GM21360 (cell line): ENCODE measurements around the gene ADSS2.

ENCODE experiments used
- ATAC-seq: cut with Tn5 transposase; IDR thresholded peaks from one replicate; pipeline ENCODE4 v1.9.1; 2021; ENCODE audit warnings: mild to moderate bottlenecking, moderate library complexity; ENCODE audit not compliant: unreplicated experiment

ADSS2 gene

GRCh38 chr1:244447024-244447423, 4.7 kb downstream of the ADSS2 start:
- ATAC-seq, result no peak

DNA sequence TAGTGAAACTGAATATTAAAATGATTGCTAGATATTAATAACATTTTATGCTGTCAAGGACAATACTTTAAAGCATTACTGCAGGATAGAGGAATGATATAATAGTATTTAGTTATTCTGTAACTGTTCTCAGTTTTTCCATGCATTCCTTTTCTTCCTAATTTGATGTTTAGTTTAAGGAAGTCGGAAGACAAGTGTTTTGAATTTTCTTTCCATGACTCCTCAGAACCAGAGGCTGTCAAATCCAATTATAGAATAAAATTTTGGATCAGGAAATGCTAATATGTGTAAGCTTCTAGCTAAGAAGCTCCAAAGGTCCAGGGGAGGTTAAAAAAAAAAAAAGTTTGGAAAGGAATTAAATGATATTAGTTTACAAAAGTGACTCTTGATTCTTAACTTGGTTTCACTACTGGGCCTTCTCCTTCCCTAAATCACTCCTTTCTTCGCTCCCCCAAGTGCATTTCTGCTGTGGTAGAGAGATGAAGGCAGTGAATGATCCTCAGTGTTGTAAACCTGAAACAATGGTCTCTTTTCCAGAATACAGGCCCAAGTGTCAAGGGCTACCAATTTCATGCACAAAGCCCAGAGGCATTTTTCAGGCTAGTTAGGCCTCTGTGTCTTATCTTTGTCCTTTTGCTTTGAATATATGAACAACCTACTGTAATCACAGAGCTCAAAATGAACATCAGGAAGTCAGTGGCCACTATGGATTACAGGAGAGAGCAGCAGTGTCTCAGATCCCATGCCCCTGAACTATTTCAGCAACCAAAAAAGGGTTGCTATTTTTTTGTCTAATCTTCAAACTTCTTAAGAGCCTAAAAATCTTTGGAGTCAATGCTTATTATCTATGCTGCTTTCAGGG, 6.2 kb downstream of the ADSS2 start:
- ATAC-seq, result no peak

DNA sequence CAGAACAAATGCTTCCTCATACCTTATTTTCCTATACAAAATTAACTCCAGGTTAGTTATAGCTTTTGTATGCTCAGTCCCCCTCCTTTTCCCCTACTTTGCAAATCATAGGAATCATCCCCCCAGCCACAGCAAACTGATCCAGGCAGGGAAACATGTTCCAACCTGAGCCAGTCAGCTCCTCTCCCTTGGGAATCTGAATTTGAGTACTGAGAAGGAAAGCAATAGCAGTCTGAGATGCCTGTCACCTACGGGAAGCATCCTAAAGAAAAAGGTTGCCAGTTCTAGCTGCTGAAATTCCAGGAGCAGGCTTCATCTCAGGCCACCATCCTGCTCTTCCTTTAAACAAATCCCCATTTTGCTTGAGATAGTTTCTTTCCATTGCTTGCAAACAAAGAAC, 6.9 kb downstream of the ADSS2 start:
- no peak for ATAC-seq

DNA sequence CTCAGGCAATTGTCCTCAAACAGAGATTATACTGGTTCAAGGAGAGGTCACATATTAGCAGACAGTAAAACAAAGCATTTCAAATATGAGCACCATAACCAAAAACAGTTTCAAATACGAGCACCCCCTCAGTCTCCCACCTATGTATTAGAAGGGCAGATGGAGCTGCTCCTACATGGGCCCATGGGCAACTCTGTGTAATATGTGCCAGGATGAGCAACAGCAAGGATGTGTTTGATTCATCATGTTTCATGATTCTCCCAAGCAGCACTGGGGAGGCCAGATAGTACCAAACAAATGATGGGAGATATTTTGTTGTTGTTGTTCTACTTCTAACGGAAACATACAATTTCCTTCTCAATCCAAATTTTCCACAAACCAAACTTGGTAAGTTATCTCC, 8.9 kb downstream of the ADSS2 start:
- ATAC-seq, result no peak

DNA sequence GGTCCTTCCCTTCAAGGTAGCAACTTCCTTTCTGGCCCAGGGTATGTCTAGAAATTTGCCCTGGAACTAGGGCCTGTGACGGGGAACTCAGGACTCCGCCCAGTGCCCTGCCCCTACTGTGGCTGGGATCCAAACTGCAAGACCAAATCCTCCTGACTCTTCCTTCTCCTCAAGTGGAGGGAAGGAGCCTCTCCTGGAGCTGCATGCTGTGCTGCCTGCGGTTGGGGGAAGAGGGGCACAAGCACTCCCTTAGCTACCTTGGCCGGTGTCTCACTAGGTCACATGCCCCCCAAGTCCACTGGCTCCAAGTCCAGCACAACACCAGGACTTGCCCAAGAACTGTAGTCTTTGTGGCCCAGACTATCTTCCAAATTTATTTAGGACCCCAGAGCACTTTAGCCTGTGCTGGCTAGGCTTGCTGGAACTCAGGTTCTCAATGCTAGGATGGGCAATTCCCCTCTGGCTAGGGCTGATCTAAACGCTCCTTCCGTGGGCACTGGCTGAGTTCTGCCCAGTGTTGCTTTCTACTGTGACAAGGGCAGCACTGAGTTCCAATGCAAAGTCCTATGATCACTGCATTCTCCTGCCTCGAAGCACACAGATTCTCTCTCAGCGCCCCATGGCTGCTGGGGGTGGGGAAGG, 12.2 kb downstream of the ADSS2 start:
- ATAC-seq, result no peak

DNA sequence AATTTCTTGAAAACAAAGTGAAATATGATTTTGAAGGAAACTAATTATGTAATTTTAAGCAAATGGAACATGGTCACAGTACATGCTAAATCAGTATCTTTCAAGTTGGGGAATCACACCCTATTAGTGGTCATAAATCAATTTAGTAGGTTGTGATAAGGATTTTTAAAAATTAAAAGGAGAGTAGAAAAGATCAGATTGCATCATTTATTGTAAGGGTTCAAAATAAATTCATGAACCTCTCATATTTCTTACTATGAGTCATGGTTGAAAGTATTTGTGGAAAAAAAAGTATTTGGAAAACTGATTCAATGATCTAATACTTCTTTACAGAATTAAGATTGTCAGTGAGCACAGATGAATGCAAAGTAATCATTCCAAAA, 14.6 kb downstream of the ADSS2 start:
- ATAC-seq, result no peak

DNA sequence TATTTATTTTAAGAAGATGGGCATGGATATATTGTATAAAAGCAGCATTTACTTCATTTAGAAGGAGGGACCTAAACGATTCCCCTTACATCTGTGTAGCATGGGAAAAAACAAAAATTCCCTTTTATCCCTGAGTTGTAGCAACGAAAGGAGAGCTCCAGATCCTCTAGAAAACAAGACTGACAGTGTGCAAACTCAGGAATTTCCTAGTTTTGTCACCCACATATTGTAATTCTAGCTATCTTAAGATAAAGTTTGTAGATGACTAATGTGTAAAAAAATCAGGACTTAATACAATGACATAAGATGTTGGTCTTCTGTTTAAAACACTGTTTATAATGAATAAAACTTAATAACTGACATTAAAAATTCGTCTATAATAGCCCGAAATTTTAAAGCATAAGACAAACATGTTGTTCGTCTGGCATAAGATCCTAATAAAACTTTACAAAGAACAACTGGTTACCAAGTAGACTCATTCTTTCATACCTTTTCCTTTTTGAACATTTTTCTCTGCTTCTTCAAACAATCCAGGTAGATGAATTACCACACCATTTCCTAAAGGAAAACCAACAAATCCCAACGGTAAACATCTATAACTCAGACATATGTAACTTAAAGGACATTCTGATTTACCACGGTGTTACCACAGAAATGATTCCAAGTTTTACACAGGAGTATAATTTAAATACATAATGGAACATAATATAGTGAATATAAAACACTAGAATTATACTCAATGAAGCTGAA, 15.2 kb downstream of the ADSS2 start:
- no peak for ATAC-seq

- ATAC-seq, result no peak
Measured at GRCh38 chr1:244435562-244436205, 16.0 kb downstream of the ADSS2 start.

DNA sequence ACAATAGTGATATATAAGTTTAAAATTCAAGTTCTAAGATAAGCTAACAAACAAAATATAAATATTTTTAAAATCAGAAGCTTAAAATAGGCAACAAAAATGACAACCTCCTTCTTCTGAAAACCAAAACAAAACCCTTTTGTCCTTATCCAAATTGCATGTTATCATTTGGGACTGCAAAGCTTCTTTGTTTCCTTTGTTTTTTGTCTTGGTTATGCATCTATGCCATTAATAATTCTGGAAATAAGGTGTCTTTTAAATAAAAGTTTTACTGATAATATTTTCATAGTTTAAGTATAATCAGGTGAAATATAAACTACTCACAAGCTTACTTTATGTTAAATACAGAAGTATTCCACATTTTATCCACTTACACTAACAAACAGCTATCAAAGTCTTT, 20.5 kb downstream of the ADSS2 start:
- ATAC-seq, result no peak

- no peak for ATAC-seq
Measured at GRCh38 chr1:244429818-244430217, 21.9 kb downstream of the ADSS2 start.

DNA sequence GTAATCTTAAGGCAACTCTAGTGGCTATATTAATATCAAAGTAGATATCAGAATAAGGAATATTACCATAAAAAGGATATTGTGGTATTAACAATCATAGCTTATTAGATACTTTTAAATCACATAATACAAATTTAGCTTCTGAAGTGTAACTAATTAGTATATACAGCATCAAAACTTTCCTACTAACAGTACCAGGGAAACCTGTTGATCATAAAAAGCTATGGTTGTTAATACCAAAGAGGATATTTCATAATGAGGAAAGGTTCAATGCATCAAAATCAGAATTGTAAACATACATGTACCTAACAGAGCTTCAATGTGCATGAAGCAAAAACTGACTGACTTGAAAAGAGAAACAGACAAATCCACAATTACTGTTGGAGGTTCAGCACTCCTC, 24.1 kb downstream of the ADSS2 start:
- ATAC-seq, result no peak

DNA sequence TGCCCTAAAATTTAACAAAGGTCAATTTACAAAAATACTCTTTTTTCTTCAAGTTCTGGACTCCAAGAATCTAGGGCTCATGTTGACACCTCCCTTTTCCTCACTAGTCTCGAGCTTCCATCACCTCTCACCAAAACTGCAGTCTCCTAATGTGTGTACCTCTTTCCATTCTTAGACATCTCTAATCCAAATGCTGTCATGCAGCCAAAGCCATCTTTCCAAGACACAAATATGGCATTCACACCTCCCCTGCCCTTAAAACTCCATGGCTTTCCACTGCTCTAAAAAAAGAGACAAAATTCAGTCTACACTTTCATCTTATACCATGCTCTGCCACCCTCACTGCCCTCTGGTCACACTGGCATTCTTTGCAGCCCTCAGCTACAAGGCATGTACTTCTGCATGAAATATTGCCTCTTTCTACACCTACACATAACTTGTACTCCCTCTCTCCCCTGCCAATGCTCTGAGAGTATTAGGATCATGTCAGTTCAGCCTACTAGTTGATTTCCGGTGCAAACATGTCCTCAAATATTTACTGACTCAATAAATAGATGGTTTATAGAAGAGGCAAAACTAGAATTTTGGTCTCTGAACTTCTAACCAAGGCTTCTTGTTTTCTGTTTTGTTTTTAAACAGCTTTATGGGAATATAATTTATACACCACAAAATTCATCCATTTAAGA, 26.9 kb downstream of the ADSS2 start:
- ATAC-seq, result no peak

GRCh38 chr1:244422174-244422573, 29.5 kb downstream of the ADSS2 start:
- no peak for ATAC-seq

- ATAC-seq, result no peak
Measured at GRCh38 chr1:244419024-244419423, 32.7 kb downstream of the ADSS2 start.

- ATAC-seq, result no peak
Measured at GRCh38 chr1:244414543-244414942, 37.2 kb downstream of the ADSS2 start.

- ATAC-seq, result no peak
Measured at GRCh38 chr1:244413736-244414135, 38.0 kb downstream of the ADSS2 start.

DNA sequence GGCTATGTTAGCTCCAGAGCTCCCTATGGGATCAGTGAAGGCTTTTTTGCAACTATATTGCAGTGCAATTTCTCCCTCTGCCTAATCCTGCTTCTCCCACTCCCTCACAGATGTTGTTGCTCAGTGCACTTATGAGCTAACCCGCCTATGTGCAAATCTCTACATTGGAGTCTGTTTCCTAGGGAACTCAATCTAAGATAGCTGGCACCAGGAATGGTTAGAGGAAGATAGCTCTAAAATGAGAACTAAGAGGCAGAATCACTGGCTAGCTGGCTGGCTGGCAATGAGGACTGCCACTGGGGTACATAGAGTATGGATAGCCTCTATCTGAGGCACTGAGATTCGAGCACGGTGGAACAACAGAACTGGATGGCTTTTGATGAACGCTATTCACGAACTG, 39.5 kb downstream of the ADSS2 start:
- no peak for ATAC-seq

- peak; percentile 63 for ATAC-seq
Measured at GRCh38 chr1:244409701-244410100, 42.0 kb downstream of the ADSS2 start.

DNA sequence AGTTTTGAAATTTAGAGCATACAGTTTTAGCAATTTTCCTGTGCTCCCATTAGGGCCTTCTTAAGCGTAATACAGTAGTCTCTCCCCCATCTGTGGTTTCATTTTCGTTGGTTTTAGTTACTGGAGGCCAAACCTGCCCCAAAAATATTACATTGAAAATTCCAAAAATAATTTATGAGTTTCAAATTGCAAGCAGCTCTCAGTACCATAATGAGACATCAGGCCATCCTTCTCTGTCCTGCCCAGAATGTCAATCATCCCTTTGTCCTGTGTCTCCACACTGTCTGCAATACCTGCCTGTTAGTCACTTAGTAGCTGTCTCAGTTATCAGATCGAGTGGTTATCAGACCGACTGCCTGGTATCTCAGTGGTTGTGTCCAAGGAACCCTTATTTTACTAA, 45.4 kb downstream of the ADSS2 start:
- peak; percentile 95 for ATAC-seq

GRCh38 chr1:244405856-244406255, 45.9 kb downstream of the ADSS2 start:
- ATAC-seq, result no peak

DNA sequence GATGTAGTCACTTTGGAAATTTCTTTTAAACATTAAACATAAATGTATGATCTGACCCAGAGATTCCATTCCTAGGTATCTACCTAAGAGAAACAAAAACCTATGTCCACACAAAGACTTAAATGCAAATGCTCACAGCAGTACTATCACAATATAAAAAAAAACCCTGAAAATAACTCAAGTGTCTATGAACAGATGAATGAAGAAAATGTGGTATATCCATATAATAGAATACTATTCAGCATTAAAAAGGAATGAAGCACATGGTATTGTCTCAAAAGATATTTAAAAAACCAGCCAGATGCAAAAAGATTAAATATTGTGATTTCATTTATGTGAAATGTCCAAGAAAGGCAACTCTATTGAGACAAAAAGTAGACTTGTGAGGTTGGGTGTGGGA, 48.3 kb downstream of the ADSS2 start:
- no peak for ATAC-seq
